Stomach smooth muscle (tissue), 2 donors: Measurements from ENCODE around the gene AZU1.

Experiments
- H3K27ac ChIP-seq: one replicate; pipeline ENCODE4 v1.7.0; 2013; ENCODE audit warnings: mild to moderate bottlenecking, low read length, inconsistent platforms
- H3K27me3 ChIP-seq, 2 donors: one replicate each; pipeline ENCODE4 v1.7.0; 2013; ENCODE audit warnings: low read length in 2 of 2; ENCODE audit not compliant: insufficient read depth in 2 of 2, control insufficient read depth in 1 of 2
- H3K36me3 ChIP-seq, 2 donors: one replicate each; pipeline ENCODE4 v1.7.0; 2013; ENCODE audit warnings: low read length in 2 of 2; ENCODE audit not compliant: control insufficient read depth in 2 of 2, insufficient read depth in 2 of 2
- H3K4me1 ChIP-seq: one replicate; pipeline ENCODE4 v1.7.0; 2013; ENCODE audit warnings: low read length; ENCODE audit not compliant: control insufficient read depth, insufficient read depth
- H3K4me3 ChIP-seq, 2 donors: one replicate each; pipeline ENCODE4 v1.7.0; 2013; ENCODE audit warnings: low read length in 2 of 2
- H3K9ac ChIP-seq, 2 donors: one replicate each; pipeline ENCODE4 v1.7.0; 2013; ENCODE audit warnings: low read length in 2 of 2, mild to moderate bottlenecking in 1 of 2
- H3K9me3 ChIP-seq, 2 donors: one replicate each; pipeline ENCODE4 v1.7.0; 2013; ENCODE audit warnings: low read length in 2 of 2; ENCODE audit not compliant: control insufficient read depth in 2 of 2
- donor health status: healthy.
- donor health status: Pancreatic carcinoma.

Gene AZU1

GRCh38 chr19:827710-828321 is at the start of gene AZU1:
AZU1 (plus strand) TSS chr19:827837; CDS start chr19:827847, 10 bp downstream.
- H3K4me3 ChIP-seq = no peak within 1 kb of the TSS
- H3K27ac ChIP-seq = no peak within 1 kb of the TSS
- H3K4me1 ChIP-seq = no peaks in the 10 kb centered on the region
- H3K36me3 ChIP-seq = no peaks in the 10 kb centered on the region
- H3K27me3 ChIP-seq = peaks cover 17 to 18% of the 10 kb centered on the region in 2 donors
- H3K9me3 ChIP-seq = no peaks in the 10 kb centered on the region
- H3K9ac ChIP-seq = no peak within 1 kb of the TSS

GRCh38 chr19:778910-779653 is 48.6 kb upstream of the AZU1 start:
- no peaks in the 10 kb centered on the region for H3K36me3 ChIP-seq
- no peak overlapping the region for H3K9ac ChIP-seq
- H3K27me3 ChIP-seq = peaks cover 0 to 2% of the 10 kb centered on the region in 2 donors
- no peak overlapping the region for H3K27ac ChIP-seq
- H3K9me3 ChIP-seq = no peaks in the 10 kb centered on the region
- no peak overlapping the region for H3K4me3 ChIP-seq
- H3K4me1 ChIP-seq = peaks cover 3% of the 10 kb centered on the region

- no peak overlapping the region for H3K27ac ChIP-seq
- H3K4me3 ChIP-seq = no peak overlapping the region
- H3K4me1 ChIP-seq = peaks cover 3% of the 10 kb centered on the region
- peaks cover 0 to 2% of the 10 kb centered on the region in 2 donors for H3K27me3 ChIP-seq
- H3K9ac ChIP-seq = no peak overlapping the region
- no peaks in the 10 kb centered on the region for H3K9me3 ChIP-seq
- H3K36me3 ChIP-seq = no peaks in the 10 kb centered on the region
These were observed 46.7 kb upstream of the AZU1 start for GRCh38 chr19:780935-781334.

GRCh38 chr19:781800-782184 is 45.8 kb upstream of the AZU1 start:
- no peaks in the 10 kb centered on the region for H3K36me3 ChIP-seq
- H3K9me3 ChIP-seq = no peaks in the 10 kb centered on the region
- no peak overlapping the region for H3K27ac ChIP-seq
- peaks cover 0 to 2% of the 10 kb centered on the region in 2 donors for H3K27me3 ChIP-seq
- H3K4me1 ChIP-seq = peaks cover 3% of the 10 kb centered on the region
- no peak overlapping the region for H3K9ac ChIP-seq
- no peak overlapping the region for H3K4me3 ChIP-seq

GRCh38 chr19:782185-782877 is 45.3 kb upstream of the AZU1 start:
- Histone ChIP-seq H3K9me3 (no peaks in the 10 kb centered on the region), H3K4me3 (no peak overlapping the region), H3K9ac (no peak overlapping the region)

GRCh38 chr19:782878-783668 is 44.6 kb upstream of the AZU1 start:
- no peaks in the 10 kb centered on the region for H3K9me3 ChIP-seq
- H3K36me3 ChIP-seq = no peaks in the 10 kb centered on the region
- peaks cover 0 to 2% of the 10 kb centered on the region in 2 donors for H3K27me3 ChIP-seq
- no peak overlapping the region for H3K4me3 ChIP-seq
- H3K9ac ChIP-seq = no peak overlapping the region
- peaks cover 3% of the 10 kb centered on the region for H3K4me1 ChIP-seq
- no peak overlapping the region for H3K27ac ChIP-seq

More at GRCh38 chr19:782185-782877, 45.3 kb upstream of the AZU1 start:
- H3K27ac ChIP-seq = no peak overlapping the region
- H3K27me3 ChIP-seq = peaks cover 0 to 2% of the 10 kb centered on the region in 2 donors
- peaks cover 3% of the 10 kb centered on the region for H3K4me1 ChIP-seq
- H3K36me3 ChIP-seq = no peaks in the 10 kb centered on the region

- no peak overlapping the region for H3K9ac ChIP-seq
- H3K9me3 ChIP-seq = no peaks in the 10 kb centered on the region
- no peak overlapping the region for H3K4me3 ChIP-seq
- no peaks in the 10 kb centered on the region for H3K4me1 ChIP-seq
- H3K36me3 ChIP-seq = no peaks in the 10 kb centered on the region
- H3K27ac ChIP-seq = no peak overlapping the region
- H3K27me3 ChIP-seq = peaks cover 0 to 2% of the 10 kb centered on the region in 2 donors
These were observed 43.1 kb upstream of the AZU1 start for GRCh38 chr19:784541-784940.

- Histone ChIP-seq H3K27me3 (no peaks in the 10 kb centered on the region), H3K4me1 (no peaks in the 10 kb centered on the region), H3K4me3 (no peak overlapping the region), H3K36me3 (no peaks in the 10 kb centered on the region), H3K9me3 (no peaks in the 10 kb centered on the region), H3K27ac (no peak overlapping the region), H3K9ac (no peak overlapping the region)
These were observed 40.1 kb upstream of the AZU1 start for GRCh38 chr19:787536-787935.

- Histone ChIP-seq H3K9me3 (no peaks in the 10 kb centered on the region), H3K27me3 (no peaks in the 10 kb centered on the region), H3K4me1 (no peaks in the 10 kb centered on the region), H3K9ac (no peak overlapping the region), H3K4me3 (no peak overlapping the region), H3K27ac (no peak overlapping the region), H3K36me3 (no peaks in the 10 kb centered on the region)
These were observed 39.0 kb upstream of the AZU1 start for GRCh38 chr19:788686-788982.

GRCh38 chr19:788983-789700 is 38.5 kb upstream of the AZU1 start:
- H3K9ac ChIP-seq = no peak overlapping the region

More at GRCh38 chr19:788983-789700, 38.5 kb upstream of the AZU1 start:
- no peaks in the 10 kb centered on the region for H3K27me3 ChIP-seq
- H3K4me3 ChIP-seq = no peak overlapping the region
- no peaks in the 10 kb centered on the region for H3K4me1 ChIP-seq
- H3K9me3 ChIP-seq = no peaks in the 10 kb centered on the region
- no peaks in the 10 kb centered on the region for H3K36me3 ChIP-seq
- no peak overlapping the region for H3K27ac ChIP-seq
